ENCODE results near the gene PIK3R4.

PIK3R4 gene

GRCh38 chr3:130649061-130649654 lies 97.5 kb downstream of the PIK3R4 start:
- no peak for TF ChIP-seq CTCF (IDR thresholded peaks at IDR 0.05; ENCODE audit: control insufficient read depth, extremely low read depth, insufficient read depth)
- H3K4me3 ChIP-seq (ENCODE audit: low read depth, low read length): no peak overlapping the region
- DNase-seq (ENCODE audit: low read depth): no peak

- no peak for TF ChIP-seq CTCF (IDR thresholded peaks at IDR 0.05; ENCODE audit: control insufficient read depth, extremely low read depth, insufficient read depth)
- H3K4me3 ChIP-seq (ENCODE audit: low read depth, low read length): no peak overlapping the region
- no peak for DNase-seq (ENCODE audit: low read depth)
Measured at GRCh38 chr3:130648293-130648692, 98.3 kb downstream of the PIK3R4 start.

DNA sequence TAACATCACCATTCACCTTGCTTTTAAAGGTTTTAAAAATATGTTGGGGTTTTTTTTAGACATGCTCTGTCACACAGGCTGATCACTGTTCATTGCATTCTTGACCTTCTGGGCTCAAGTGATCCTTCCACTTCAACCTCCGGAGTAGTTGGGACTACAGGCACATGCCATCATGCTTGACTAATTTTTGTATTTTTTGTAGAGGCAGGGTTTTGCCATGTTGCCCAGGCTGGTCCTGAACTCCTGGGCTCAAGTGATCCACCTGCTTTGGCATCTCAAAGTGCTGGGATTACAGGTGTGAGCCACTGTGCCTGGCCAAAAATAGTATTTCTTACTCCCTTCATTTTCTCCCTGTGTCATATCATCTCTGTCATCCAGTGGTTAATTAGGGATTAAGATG lies 101.4 kb downstream of the PIK3R4 start:
- TF ChIP-seq CTCF (IDR thresholded peaks at IDR 0.05; ENCODE audit: control insufficient read depth, extremely low read depth, insufficient read depth): no peak
- no peak for DNase-seq (ENCODE audit: low read depth)
- H3K4me3 ChIP-seq (ENCODE audit: low read depth, low read length): no peak overlapping the region

DNA sequence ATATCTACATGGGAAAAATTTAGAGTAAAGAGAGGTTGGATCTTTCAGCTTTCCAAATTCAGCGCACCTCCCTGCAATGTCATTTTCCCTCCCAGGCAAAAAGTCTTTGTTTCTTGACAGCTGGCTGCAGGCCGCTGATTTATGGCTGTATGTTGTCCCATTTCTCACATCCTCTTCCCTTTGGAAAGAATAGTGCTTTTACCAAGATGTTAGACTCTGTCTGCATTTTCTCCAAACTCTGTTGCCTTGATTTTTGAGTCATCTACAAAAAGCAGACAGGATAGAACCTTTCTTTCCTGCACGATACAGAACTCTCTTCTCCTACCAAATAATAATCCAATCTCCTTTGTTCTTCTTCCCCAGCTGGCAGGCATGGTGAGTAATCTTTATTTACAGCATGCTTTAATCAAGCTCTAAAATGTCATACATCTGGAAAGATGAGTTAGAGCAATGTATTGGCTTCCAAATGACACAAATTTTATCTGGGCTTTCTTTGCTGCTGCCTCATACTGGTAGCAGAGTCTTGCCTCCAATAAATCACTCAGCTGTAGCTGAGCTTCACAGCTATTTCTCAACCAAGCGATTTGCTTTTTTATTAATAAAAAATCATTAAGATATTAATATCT lies 101.9 kb downstream of the PIK3R4 start:
- H3K4me3 ChIP-seq (ENCODE audit: low read depth, low read length): no peak overlapping the region
- no peak for TF ChIP-seq CTCF (IDR thresholded peaks at IDR 0.05; ENCODE audit: control insufficient read depth, extremely low read depth, insufficient read depth)
- DNase-seq (ENCODE audit: low read depth): no peak

DNA sequence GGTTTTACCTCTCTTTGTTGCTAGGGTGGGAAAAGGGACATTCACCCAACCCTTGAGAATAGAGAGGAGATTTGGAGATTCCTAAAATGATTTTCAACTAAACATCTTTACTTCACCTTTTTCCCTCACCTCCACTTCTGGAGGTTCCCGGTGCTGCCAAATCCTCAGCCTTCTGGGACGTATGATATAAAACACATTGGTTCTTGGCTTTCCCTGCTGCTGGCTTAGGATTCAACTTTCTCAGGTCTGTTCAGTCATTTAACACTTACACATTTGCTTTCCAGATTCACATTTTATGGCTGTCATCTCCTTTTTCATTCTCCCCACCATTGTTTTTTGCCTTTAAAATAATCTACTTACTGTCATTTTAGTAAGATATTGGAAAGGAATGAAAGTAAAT lies 106.6 kb downstream of the PIK3R4 start:
- no peak overlapping the region for H3K4me3 ChIP-seq (ENCODE audit: low read depth, low read length)
- no peak for DNase-seq (ENCODE audit: low read depth)
- TF ChIP-seq CTCF (IDR thresholded peaks at IDR 0.05; ENCODE audit: control insufficient read depth, extremely low read depth, insufficient read depth): no peak

DNA sequence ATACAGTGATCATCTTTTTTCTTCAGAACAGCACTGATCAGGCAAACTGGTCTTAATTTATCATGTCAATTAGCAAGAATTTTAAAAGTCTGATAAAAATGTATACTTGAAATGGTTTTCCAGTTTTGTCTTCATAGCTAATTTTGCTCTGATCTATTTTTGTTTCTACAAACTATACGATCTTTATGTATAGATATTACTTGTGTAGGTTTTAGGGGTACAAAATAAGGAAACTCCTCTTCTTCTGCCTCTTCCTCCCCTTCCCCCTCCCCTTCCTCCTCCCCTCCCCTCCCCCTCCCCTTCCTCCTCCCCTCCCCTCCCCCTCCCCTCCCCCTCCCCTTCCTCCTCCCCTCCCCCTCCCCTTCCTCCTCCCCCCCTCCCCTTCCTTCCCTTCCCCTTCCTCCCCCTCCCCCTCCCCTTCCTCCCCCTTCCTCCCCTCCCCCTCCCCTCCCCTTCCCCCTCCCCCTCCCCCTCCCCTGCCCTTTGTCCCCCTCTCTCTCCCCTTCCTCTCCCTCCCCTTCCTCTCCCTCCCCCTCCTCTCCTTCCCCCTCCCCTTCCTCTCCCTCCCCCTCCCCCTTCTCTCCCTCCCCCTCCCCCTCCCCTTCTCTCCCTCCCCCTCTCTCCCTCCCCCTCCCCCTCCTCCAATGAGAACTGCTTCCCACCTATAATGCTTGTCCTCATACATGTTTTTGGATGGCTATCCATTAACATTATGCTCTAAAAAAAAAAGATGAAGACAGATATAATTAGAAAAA lies 110.0 kb downstream of the PIK3R4 start:
- H3K4me3 ChIP-seq (ENCODE audit: low read depth, low read length): no peak overlapping the region
- no peak for TF ChIP-seq CTCF (IDR thresholded peaks at IDR 0.05; ENCODE audit: control insufficient read depth, extremely low read depth, insufficient read depth)
- no peak for DNase-seq (ENCODE audit: low read depth)
